IPS-NIHi7 (cell line): ENCODE measurements around the gene KIF1B.
A peak's percentile ranks its signal among the peaks of the same experiment; 100 is the strongest.

Source experiments
- DNase-seq: peaks from one replicate; pipeline ENCODE4 v3.0.0; 2012; ENCODE audit warnings: mixed read lengths; ENCODE audit errors: extremely low spot score

The KIF1B gene

DNA sequence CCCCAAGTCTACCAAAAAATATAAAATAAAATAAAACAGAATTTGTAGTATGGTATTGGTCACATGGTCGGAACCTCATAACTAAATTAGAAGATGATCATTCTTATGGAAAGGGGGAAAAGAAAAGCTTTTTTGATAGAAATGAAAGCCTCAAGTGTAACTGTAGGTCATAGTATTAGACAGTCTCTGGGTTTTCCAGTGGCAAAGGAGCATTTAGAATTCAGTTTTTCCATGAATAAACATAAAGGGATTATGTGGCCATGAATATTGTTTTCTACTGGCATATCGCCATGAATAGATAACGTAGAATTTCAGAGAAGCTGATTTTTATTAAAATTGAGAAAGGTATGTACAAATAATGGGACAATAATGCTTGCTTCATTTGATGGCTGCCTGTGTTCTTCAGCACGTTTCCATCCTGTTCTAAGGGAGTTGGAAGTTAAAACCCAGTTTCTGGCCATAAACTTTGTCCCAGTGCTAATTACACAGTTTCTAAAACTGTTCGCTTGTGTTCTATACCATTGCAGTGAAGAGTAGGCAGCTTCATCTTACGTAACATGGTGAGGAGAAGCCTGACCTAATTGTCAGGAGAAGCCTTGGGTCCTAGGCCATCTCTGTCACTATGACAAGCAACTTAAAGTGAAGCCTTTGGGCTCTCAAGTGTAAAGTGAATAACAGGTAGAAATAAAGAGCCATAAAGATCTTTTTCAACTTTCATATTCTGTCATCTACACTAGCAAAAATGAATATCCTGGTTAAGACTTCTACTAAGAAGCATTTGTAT lies 118.0 kb downstream of the KIF1B start:
- no peak for DNase-seq

GRCh38 chr1:10337436-10337835 lies 127.1 kb downstream of the KIF1B start:
- DNase-seq = no peak

GRCh38 chr1:10338047-10338446 lies 127.7 kb downstream of the KIF1B start:
- DNase-seq = peak; percentile 78

DNA sequence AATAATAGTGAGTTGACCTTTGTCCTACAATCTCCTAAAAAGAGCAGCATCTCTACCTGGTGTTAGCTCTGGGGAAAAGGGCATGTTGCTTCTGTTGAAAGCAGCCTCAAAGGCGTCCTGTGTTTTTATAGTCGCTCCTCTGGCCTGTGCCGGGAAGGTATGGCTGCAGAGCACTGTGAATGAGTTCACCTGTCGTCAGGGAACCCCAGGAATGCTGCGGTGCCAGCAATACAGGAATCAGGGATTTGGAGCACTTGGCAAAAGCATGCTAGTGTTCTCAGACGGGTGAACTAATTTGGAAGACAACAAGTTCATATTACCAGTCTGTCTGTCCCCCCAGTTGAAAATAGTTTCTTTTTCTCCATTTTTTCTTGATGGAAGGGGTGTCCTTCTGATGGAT lies 128.2 kb downstream of the KIF1B start:
- no peak for DNase-seq

DNA sequence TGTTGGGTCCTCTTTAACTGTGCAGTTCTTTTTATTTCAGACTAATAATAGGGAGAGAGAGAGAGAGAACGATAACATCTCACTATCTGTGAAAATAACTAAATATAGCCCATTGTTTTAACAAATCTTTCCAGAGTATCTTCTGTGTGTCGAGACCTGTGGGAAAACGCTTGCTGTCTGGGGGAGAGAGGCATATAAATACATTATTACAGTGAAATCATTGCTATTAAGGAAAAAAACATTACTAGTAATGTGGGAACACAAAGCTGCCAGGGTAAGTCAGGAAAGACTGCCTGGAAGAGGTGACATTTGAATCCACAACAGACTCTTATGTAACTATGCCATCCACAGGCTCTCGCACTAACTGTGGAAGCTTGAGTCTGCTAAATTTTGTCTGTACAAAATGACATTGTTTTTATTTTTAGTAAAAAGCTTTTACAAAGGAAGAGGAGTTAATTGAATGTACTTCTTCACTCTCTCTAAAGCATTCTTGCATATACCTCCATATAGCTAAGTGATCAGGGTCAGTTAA lies 128.7 kb downstream of the KIF1B start:
- DNase-seq = no peak

DNA sequence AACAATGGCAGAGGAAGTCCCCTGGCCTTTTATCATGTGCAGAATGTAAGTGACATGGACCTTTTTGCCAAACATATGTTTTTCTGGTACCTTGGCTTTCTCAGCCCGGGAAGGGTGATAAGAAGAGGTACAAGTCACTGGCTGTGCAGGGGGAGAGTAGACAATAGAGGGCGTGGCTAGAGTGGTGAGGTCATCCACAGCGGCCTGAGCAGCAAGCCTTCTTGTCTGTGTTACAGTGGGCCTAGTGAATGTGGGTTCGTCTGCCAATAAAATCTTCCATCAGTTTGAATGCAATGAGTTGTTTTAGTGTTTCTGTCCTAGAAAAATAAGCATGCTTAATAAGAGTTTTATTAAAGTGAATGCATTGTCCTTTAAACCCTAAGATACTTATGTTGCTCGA lies 129.4 kb downstream of the KIF1B start:
- DNase-seq = peak; percentile 85

GRCh38 chr1:10340930-10341590 lies 130.7 kb downstream of the KIF1B start:
- DNase-seq = no peak

DNA sequence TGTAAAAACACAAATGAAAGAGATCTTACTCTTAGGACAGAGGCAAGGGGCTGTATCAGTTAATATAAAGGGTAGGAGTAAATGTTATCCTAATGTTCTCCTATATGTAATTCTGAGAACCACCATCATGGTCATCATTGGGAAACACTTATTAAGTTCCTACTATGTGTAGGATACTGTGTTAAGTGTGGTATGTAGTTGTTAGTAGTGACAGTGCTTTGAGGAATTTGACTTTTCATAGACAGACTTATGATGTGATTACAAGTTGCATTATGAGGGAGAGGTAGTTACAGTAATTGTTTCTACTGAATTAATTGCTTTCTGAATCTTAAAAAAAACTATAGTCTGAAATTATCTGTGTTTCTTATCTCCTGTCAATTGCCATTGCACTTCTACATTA lies 136.7 kb downstream of the KIF1B start:
- no peak for DNase-seq

- peak; percentile 56 for DNase-seq
These were observed 142.9 kb downstream of the KIF1B start for GRCh38 chr1:10353282-10353681.

GRCh38 chr1:10353693-10354092 lies 143.3 kb downstream of the KIF1B start:
- DNase-seq = no peak

GRCh38 chr1:10360045-10360444 lies 149.7 kb downstream of the KIF1B start:
- no peak for DNase-seq

DNA sequence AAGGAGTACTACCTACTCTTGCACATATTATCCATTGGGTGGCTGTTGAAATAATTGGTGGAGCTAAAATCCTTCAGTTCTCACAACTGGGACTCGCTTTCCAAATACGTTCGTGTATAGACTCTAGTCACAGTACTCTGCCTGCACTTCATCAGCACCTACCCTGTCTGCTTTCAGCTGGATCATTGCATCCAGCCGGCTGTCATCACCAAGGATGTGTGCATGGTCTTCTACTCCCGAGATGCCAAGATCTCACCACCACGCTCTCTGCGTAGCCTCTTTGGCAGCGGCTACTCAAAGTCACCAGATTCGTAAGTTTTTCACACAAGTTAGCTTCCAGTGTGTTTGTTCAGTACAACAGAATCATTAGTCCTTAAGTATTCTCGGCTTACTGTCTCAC lies 151.1 kb downstream of the KIF1B start:
- DNase-seq = no peak

DNA sequence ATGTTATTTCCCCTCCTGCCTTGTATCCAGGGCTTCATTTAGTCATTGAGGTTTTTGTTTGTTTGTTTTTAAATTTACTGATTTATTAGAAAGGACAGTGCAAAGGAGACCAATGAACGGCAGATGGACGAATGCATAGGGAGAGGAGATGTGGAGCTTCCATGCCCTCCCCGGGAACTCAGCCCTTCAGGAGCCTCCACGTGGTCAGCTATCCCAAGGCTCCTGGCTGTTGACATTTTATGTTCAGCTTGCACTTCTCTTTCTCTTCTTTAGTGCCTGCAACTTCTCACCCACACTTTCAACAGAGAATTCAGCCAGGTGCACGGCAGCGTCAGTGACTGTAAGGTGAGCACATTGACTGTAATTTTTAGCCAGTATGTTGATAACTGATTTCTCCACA lies 157.8 kb downstream of the KIF1B start:
- DNase-seq = no peak

- no peak for DNase-seq
These were observed 164.1 kb downstream of the KIF1B start for GRCh38 chr1:10374442-10374860.

DNA sequence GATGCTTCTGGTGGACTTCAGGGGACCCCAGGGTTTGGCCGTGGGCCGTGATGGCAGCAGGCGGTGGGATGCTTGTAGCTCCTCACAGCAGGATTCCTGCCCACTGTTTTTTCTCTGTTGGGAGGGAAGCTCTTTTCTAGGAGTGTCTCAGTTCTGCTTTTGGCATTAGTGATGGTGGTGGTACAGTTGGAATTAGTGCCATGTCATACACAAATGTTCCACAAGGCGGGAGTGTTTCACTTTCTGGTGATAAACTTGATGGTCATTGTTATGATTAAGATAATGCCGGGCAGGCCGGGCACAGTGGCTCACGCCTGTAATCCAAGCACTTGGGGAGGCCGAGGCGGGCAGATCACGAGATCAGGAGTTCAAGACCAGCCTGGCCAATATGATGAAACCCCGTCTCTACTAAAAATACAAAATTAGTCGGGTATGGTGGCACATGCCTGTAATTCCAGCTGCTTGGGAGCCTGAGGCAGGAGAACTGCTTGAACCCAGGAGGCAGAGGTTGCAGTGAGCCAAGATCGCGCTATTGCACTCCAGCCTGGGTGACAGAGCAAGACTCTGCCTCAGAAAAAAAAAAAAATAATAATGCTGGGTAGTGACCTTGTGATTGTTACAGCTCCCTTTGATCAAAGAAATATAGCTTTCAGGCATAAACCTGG lies 167.1 kb downstream of the KIF1B start:
- DNase-seq = peak; percentile 50

- no peak for DNase-seq
These were observed 167.9 kb downstream of the KIF1B start for GRCh38 chr1:10378081-10378841.

- no peak for DNase-seq
These were observed 168.8 kb downstream of the KIF1B start for GRCh38 chr1:10379101-10379620.

DNA sequence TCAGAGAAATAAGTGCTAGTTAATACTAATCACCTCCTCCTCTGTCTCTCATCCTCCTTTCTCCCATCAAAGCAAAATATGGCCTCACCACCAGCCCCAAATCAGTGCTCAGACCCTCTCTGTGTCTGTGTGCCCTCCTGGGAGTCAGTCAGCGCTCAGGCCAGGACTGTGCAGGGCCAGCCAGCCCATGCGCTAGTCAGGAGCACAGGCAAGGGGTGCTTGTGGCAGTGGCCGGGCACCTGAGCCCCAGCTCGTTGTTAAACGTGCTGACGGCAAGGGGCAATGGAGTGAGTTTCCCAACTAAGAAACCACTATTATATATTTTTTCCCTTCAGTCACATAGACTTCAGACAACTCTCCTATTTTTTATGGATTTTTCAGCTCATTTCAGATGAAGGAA lies 169.3 kb downstream of the KIF1B start:
- DNase-seq = no peak

GRCh38 chr1:10380594-10381275 lies 170.4 kb downstream of the KIF1B start:
- DNase-seq = no peak

DNA sequence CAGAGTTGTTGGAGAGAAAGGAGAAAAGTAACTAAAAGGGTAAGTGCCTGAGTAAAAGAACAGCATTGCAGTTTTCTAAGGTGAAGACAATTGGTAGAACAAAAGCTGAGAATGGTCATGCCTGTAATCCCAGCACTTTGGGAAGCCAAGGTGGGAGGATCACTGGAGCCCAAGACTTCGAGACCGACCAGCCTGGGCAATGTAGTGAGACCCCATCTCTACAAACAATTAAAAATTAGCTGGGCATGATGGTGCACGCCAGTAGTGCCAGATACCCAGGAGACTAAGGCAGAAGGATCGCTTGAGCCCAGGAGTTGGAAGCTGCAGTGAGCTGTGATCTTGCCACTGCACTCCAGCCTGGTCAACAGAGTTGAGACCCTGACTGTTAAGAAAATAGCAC lies 173.3 kb downstream of the KIF1B start:
- no peak for DNase-seq

DNA sequence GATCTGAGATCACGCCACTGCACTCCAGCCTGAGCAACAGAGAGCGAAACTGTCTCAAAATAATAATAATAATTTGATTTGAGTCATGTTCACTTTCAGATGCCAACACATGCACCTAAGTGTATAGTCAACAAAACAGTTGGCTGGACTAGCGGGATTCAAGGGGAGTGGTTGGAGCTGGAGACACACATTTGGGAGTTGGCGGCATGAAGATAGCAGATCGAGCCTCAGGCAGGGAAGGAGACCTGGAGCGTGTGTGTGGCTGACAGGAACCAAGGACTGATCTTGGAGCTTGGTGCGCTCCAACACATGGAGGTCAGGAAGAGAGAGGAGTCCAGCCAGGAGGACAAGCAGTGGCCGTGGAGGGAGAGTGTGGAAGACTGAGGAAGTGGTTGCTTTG lies 173.8 kb downstream of the KIF1B start:
- no peak for DNase-seq
